ENCODE measurements around the gene CAMK2G.
A peak's percentile ranks its signal among the peaks of the same experiment; 100 is the strongest.

Gene CAMK2G

DNA sequence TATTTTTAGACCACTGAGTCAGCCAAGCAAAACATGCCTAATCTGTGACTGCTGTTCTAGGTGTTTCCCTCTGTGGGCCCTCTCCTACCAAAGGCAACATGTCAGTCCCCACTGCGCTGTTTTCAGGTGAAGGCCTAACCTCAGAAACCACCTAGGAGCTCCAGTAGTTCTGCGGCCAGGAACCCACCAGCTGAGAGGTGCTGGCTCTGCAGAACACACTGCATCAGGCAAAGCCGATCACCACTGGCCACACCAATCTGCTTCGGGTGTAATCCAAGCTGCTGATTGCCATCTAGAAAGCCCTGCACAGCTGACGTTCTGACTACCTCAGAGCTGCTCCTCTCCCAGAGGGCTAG lies 14.9 kb downstream of the CAMK2G start:
- no peak for DNase-seq

DNA sequence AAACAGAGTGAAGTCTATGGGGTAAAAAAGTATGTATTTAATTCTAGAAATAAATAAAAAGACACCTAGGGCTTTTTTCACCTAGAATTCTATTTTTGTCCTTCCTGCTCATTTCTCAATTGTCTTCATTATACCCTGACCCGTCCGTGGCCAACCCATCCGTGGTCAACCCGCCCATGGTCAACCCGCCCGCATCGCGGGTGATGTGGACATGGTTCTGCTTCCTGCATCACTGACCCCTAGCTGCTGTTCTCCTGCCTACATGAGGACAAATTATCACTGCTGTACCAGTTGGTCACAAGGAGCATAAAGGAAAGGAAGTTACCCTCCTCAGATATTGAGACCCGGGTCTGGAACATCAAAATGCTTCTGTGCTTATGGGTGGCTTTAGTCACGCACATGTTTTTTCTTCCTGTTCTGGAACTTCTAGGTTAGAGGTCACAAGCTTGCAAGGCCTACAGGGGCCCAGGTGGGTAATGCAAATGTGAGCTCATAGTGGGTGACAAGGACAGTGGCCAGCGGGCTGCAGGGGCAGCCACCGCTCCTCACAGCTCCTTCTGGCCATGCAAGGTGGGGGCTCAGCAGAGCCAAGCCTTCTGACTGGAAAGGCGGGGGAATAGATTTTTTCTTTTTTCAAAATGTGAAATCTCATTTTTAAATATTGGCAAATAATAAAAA lies 15.5 kb downstream of the CAMK2G start:
- DNase-seq: no peak

DNA sequence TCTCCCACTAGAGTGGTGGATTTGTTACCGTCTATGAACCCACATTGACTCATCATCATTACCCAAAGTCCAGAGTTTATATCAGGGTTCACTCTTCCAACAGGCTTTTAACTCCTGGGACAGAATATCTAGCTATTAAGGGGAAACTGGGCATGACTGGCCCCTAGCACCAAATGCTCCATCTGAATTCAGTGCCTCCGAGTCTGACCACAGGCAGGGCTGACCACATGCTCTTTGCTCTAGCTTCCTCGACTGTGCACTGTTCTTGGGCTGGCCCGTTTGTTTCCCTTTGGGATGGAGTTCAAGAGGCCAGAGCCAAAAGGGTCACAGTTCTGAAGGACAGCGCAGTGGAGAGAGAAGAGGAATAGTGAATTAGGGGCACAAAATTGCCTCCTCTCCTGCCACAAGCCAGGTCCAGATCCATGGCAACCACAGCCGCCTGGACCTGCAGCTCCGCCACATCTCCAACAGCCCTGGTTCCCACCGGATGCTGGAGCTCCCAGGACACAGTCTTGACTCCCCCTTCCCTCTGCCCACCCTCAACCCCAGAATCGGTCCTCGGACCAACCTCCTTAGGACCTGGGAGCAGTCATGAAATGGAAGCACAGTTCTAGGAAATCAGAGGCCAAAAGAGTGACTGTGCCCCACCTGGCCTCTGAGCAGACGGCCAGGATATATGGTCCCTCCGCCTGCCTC lies 16.2 kb downstream of the CAMK2G start:
- no peak for DNase-seq

DNA sequence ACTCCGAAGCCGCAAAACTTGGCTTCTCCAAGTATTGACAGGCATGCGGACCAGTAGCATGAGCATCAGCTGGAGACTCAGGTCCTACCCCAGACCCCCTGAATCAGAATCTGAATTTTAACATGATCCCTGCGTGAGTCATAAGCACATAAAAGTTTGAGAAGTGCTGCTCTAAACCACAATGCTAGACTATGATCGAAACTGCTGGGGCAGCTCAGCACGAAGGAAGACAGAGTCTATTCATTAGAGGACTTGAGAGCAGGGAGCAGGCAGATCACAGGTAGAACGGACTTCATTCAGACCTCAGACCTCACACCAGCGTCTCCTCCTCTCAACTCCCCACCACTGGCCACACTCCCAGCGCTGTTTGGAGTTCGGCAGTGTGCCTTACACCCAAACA lies 16.9 kb downstream of the CAMK2G start:
- no peak for DNase-seq

DNA sequence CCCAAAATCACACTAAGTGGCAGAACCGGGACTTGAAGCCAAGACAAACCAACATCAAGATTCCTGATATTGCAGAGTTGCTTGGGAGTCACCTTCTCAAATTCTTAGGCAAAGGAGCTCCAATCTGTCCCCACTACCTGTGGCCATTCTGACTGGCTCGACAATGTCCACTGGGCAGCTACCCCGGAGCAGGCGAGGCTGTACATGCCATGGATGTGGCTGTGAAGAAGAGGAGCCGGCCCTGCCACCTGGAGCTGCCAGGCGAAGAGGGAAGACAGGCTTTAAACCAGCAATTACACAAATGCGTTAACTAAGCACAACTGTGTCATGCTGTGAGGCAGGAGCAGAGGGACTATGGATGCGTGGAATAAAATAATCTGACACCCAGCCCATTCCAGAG lies 18.1 kb downstream of the CAMK2G start:
- DNase-seq: no peak

DNA sequence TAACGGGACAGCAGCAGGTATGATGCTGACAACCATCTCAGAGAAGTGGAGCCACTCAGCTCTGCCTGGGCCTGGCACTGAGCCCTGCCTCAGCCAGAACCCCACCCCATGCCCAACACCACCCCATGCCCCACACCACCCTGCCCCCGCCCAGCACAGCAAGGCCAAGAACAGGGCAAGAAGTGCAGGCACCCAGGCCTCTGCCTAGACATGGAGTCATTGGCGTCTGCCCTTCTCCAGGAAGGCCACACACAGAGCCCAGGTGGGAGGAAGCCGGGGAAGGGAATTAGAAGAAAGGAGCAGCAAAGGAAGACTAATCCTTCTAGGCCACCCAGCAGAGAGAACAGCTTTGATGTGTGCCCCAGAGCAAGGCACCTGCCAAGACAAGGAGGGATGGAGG lies 18.9 kb downstream of the CAMK2G start:
- no peak for DNase-seq

DNA sequence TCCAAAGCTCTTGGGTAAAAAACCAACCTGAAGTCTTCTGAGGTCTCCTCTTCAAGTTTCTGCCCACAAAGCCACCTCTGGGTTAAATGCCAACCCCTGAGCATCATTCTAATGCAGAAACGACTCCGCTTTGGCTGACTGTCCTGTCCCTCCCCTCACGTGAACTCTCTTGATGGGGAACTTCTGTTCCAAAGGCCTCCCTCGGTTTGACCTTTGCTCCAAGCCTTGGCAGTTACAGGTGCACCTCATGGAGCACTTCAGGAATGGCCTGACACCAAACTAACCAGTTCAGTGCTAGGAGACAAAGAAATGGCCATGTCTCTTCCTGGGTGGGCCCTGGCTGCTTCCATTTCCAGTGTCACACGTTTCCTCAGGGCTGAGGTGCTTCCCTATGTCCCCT lies 20.0 kb downstream of the CAMK2G start:
- DNase-seq: no peak

DNA sequence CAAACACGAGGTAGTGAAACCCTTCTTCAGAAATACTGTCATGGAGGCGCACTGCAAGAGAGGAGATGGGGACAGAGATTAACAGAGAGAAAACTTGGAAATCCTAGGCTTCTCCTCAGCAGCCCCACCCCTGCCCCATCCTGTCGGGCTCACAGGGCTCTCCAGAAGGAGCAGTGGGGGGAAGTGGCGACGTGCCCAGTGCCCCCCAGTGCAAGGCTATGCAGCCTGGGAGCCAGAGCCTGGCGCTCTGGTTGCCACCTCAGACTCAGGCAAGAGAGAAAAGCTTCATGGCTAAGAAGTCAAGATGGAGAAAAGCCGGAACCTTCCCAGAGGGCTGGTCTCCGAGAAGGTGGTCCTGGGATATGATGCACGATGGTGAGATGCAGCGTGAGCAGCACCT lies 21.2 kb downstream of the CAMK2G start:
- DNase-seq: no peak

DNA sequence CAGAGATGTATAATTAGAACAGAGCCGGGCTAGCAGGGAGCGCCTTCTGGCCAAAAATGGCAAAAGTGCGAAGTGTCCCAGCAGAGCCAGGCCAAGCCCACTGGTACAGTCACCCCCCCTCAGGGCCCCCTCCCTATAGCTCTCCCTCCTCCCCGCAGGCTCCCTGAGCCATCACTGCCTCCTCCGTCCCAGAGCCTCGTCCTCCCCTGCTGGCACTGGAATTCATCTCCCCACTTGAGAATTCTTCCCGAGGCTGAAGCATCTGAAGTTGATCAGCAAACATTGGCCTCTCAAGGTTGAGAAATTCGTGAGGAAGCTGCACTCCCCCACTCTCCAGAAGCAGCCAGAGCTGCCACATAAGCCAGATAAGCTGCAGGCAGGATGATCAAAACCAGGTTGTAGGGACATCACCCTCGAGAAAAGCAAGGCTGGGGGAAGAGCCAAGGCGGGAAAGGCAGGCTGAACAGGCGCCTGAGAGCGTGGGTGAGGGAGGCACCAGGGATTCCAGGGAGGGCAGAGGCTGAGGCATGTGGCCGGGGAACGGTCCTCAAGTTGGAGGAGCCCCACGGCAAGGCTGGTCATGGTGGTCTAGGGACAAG lies 23.4 kb downstream of the CAMK2G start:
- no peak for DNase-seq

DNA sequence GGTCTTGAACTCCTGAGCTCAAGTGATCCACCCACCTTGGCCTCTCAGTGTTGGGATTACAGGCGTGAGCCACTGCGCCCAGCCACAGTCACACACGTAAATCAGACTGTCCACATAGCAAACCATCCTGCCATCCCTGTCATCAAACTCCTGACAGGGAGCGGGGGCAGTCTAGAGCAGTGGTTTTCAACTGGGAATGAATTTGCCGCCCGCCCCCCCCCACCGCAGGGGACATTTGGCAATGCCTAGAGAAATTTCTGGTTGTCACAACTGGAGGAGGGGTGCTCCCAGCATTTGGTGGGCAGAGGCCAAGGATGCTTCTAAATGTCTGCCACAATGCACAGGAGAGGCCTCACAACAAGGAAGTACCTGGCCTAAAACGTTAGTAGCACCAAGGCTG lies 24.1 kb downstream of the CAMK2G start:
- no peak for DNase-seq

DNA sequence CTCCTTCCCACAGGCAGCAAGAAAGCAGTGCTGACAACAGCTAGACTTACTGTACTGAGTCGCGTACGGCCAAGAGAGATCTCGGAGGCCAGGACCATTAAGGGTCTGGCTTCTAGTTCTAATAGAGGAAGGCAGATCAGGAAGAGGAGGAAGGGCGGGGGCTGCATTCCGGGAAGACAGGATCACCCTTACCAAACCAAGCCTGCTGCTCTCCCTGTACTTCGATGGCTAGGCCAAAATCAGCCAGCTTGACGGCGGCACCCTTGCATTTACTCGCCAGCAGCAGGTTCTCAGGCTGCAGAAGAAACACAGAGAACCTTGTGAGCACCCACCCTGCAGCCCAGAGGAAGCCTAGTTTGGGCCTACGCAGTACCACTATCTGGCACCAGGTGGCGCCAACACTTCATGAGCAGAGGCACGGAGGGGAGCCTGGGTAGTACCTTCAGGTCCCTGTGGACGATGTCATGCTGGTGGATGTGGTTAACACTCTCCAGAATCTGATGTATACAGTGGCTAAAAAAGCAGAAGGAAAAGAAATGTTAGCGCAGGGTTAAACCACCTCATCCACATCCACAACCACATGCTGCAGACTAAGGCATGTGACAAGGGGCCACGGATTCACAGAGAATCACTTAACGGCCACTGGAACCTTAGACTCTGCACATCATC lies 25.4 kb downstream of the CAMK2G start:
- DNase-seq: peak; percentile 25

DNA sequence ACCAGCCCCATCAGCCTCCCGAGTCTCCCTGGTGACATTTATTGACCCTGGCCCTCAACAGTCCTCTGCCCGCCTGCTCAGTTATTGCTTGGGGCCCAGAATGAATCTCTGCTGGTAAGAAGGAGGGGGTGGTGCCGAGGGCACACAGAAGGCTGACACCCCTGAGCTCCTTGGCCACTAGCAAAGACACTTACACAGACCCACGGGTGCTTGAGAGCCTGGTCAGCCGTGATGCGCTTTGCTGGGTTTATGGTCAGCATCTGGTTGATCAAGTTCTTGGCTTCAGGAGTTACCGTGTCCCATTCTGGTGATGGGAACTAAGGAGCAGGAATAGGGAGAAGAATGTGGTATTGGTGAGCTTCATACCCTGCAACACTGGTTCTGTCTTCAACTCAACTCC lies 27.3 kb downstream of the CAMK2G start:
- no peak for DNase-seq

DNA sequence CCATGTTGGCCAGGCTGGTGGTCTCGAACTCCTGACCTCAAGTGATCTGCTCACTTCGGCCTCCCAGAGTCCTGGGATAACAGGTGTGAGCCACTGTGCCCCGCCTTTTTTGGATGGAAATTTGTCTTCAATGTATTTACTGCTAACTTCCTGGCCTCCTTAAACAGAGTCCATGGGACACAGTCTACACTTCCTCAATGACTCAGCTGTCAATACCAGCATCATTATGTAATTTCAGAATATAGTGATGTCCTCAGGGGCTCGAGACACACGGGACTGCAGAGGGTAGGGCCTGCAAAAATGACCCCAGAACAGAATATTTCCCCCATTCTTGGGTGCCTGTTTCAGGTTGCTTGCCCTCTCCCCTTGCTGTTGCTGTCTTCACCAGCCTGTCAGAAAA lies 31.1 kb downstream of the CAMK2G start:
- no peak for DNase-seq

DNA sequence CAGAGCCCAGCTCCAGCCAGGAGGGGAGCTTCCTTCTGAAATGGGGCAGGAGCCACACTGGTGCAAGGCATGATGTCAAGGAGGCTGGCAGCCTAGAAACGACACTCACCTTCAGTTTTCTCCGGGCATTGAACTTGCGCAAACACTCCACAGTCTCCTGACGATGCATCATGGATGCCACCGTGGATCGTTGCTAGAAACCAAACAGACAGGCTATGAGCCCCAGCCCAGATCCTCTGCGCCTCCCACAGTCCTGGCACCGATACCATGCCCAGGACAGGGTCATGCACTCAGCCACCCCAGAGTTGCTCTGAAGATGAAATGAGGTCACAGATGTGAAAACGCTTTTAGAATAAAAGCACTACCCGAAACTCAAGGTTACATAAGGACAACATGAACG lies 32.0 kb downstream of the CAMK2G start:
- no peak for DNase-seq

DNA sequence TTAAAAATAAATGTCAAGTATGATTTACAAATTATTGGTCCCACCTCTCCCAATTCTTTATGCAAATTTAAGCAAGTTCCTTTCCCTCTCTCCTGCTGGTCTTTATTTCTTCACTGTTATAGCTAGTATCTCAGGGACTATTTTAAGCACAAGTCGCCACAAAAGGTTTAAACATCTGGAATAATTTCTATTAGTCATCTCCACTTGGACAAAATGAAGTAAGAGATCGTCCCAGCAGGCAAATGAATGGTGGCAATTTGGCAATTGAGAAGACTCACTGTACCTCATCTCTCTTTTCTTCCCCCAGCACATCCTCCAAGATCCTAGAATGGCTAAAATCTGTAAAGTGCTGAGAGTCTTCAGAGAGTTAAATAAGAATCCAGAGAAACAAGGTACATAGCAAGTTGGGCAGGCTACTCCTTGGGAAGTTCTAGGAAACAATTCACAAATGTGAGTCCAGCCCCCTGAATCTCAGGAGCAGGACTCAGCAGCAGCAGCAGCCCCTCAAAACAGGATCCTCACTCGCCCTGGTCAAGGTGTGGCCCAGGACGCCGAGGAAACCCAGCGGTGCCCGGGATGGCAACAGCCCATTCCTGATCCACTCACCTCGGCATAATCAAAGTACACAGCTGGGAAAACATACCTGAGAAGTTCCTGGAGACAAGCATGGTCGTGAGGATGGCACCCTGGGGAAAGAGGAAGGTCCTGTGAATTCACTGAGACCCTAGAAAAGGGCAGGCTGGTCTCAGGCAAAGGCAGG lies 32.6 kb downstream of the CAMK2G start:
- no peak for DNase-seq

DNA sequence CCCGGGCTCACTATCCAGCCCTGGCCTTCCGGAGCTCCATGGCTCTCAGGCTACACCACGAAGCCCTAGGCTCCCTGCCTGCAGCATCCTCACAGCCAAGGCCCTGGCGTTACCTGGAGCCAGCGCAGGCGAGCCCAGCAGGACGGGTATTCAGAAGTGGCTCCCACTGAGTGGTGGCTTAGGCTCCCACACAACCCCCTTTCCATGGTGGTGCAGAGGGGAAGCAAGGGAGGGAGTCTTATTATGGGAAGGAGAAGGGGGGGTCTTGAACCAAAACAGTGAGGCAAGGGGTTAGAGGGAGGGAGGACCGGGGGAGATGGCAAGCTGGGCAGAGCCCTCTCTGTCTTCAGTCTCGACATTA lies 33.3 kb downstream of the CAMK2G start:
- no peak for DNase-seq

DNA sequence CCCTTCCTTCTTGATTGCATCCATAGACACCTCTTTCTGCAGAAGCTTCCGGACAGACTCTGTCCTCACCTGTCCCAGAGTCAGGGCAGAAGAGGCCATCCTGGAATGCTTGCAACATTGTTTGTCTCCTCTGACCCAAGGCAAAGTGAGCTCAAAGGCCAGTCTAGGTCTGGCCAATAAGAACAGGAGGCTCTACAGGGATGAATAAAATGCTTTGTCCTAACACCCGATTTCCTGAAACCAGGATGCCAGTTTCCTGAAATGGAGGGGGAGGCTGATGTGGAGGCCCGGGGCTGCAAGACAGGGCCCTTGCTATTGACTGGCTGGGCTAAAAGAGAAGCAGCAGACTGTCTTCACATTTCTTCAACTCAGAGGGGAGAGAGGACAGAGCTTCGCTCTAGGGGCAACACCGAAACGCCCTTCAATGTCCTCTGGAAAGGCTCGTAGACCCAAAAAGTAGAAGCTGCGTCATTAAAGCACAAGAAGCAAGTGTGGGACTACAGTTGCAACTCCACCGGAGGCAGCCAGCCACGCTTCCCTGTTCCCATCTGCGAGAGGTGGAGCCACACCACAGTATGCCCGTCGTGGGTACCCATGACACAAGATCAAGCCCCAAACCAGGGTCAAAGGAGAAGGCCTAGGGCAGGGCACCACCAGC lies 33.8 kb downstream of the CAMK2G start:
- no peak for DNase-seq

DNA sequence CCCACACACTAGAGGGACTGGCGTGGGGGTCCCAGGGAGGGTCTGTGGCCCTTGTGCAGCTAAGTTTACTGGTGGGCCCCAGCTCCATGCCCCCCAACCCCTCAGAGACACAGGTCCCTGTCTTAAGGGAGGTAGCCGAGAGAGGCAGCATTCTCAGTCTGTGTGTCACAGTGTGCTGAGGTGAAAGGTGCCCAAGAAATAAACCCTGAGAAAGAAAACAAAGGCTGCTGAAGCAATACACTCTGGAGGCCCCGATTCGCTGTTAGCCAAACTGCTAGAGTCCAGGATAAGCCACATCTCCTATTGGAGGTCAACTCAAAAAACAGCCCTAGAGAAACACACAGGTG lies 34.3 kb downstream of the CAMK2G start:
- no peak for DNase-seq

DNA sequence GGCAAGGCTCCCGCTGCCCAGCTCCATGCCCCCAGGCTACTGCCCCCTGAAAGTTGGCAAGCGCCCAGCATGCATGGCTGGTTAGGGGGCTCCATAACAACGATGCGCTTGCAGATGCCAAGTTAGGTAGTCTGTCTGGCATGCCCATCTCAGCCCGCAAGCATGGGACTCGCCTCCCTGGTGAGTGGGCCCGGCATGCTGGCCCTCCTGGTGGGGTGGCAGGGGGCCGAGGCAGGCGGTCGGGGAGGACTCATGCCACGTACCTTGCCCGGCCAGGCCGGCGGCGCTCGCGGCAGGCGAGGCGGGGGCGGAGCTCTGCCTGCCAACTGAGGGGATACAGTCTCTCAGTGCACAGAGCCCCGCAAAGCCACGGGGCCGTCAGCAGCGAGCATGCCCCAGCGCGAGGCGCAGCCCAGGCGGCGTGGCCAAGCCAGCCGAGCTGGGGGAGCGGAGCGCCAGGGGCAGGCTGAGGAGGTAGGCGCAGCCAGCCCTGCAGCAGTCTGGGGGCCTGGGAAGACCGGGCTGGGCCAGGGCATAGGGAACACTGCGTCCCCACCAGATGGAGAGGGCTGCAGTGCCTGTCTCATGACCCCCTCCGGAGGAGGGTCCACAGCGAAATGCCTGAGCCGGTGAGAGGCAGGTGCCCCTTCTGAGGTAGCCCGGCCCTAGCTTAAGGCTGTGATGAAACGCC lies 34.9 kb downstream of the CAMK2G start:
- no peak for DNase-seq

DNA sequence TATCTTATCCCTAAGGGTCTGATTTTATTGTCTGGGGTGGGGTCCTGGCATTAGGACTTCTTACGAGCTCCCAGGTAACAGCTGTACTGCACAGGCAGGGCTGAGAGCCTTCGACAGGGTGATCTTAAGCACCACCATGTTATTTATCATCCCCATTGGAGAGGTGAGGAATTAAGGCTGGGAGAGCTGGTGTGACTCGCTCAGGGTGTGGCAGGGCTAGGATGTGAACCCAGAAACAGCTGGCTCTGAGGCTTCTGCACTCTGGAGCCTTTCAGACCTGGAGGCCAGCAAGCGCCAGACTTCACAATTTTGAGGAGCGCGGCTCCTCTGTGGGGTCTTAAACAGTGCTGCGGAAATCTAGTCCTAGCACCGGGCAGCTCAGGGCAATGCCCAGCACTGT lies 35.5 kb downstream of the CAMK2G start:
- no peak for DNase-seq

DNA sequence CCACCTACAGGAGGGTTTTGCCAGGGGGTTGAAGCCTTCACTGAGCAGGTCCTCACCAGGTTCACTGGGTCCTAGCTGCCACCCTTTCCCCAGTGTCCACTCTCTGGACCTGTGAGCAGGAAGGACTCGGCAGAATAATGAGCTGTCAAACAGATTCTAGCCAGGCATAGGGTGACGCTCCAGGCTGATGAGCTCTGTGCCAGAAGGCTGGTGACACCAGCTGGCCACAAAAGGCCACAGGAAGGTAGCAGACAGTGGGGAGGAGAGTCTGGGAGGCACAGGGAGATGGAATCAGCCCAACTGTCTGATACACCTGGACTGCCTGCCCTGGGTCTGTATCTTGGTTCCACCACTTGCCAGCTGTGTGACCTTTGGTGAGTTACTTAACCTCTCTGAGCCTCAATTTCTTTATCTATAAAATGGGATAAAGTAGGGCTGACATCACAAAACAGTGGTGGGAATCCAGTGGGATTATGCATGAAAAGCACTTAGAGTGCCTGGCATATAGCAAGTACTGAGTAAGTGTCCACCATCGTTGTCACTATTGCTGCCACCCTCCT lies 36.3 kb downstream of the CAMK2G start:
- DNase-seq: no peak

DNA sequence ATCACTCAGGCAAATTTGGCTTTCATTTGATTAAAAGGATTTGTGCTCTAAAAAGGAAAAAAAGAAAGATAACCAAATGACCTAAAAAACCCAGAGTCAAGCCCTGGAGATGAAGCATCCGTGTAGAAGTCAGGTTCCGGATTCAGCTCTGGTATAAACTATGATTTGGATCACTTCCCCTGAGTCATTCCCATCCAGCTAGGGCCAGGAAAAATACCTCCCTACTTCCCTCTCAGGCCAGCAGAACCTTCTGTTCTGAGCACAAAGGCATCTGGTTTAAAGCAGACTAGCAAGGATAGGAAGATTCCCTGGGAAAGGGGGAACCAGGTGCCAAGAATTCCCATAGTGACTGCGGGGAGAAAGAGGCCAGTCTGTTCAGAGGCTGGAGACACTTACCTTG lies 37.3 kb downstream of the CAMK2G start:
- DNase-seq: no peak

Data from NCI-H1105 (cell line).